Measurements from ENCODE around the gene CA6.

- TF ChIP-seq EZH2 (IDR thresholded peaks at IDR 0.05; ENCODE audit: insufficient read depth, poor library complexity, severe bottlenecking) (no peak), EZH2phosphoT487 (IDR thresholded peaks at IDR 0.05; ENCODE audit: insufficient read depth, low read depth) (no peak)
Observed at GRCh38 chr1:9018333-9018732, 72.7 kb downstream of the CA6 start.
